H1 (cell line): ENCODE results near the gene PTGIR. TPM values are rescaled to one million over a fixed set of nuclear protein-coding genes. Genes with fewer than 3 reads are reported as not detected.

Experiments used
- CTCF ChIA-PET: fragments of 300-600 bp; sonication (Branson Sonifier 250); formaldehyde crosslinking; loops from one replicate; lab custom pipeline; 2021; ENCODE audit not compliant: partially characterized antibody; lab: Charles Lee
- POLR2A ChIA-PET: fragments of 300-600 bp; sonication (Branson Sonifier 250); formaldehyde crosslinking; loops from one replicate; lab custom pipeline; 2021; ENCODE audit warnings: inconsistent platforms; ENCODE audit not compliant: partially characterized antibody; lab: Charles Lee
- DNase-seq, 2 experiments: peaks; one replicate each; pipeline versions ENCODE4 v3.0.0 to v3.0.0-alpha.2; 2010 to 2022; ENCODE audit warnings: low spot score in 2 of 2, low read depth in 1 of 2, mixed read lengths in 1 of 2
- FAIRE-seq: peaks from 2 replicates; lab custom pipeline; 2011; peaks lifted over from hg19 to GRCh38; lab: Jason Lieb, UNC
- H2AFZ ChIP-seq: 2 replicates; pipeline ENCODE4 v1.8.1; 2012; ENCODE audit warnings: low read length, inconsistent platforms
- H2AK5ac ChIP-seq: 2 replicates; pipeline ENCODE4 v1.6.1; 2013; ENCODE audit warnings: low read depth, low read length
- H2BK120ac ChIP-seq: replicated peaks from 2 replicates; pipeline ENCODE3; 2013; ENCODE audit warnings: low read depth, low read length, inconsistent platforms
- H2BK12ac ChIP-seq: 2 replicates; pipeline ENCODE4 v1.6.1; 2013; ENCODE audit warnings: low read depth, low read length
- H2BK15ac ChIP-seq: 2 replicates; pipeline ENCODE4 v1.6.1; 2013; ENCODE audit warnings: low read length
- H2BK20ac ChIP-seq: 2 replicates; pipeline ENCODE4 v1.6.1; 2013; ENCODE audit warnings: low read length
- H2BK5ac ChIP-seq: 2 replicates; pipeline ENCODE4 v1.6.1; 2013; ENCODE audit warnings: low read depth, low read length
- H3K14ac ChIP-seq: 2 replicates; pipeline ENCODE4 v1.6.1; 2013; ENCODE audit warnings: inconsistent platforms; ENCODE audit not compliant: insufficient read length
- H3K18ac ChIP-seq: 2 replicates; pipeline ENCODE4 v1.6.1; 2013; ENCODE audit warnings: low read length; ENCODE audit errors: extremely low read depth
- H3K23ac ChIP-seq: 2 replicates; pipeline ENCODE4 v1.6.1; 2013; ENCODE audit warnings: inconsistent platforms; ENCODE audit not compliant: insufficient read length
- H3K23me2 ChIP-seq: 2 replicates; pipeline ENCODE4 v1.6.1; 2013; ENCODE audit warnings: low read depth, low read length
- H3K27ac ChIP-seq: 2 replicates; pipeline ENCODE4 v1.6.1; 2011; ENCODE audit warnings: low read depth, low read length, inconsistent platforms
- H3K27me3 ChIP-seq, 4 experiments: replicated peaks in 1 of 4; 1 replicate in 1 of 4; 2 replicates in 3 of 4; pipeline versions ENCODE4 v1.6.1 to v1.8.1; 2011 to 2013; ENCODE audit warnings: low read length in 3 of 4, mild to moderate bottlenecking in 3 of 4, inconsistent platforms in 2 of 4, mixed read lengths in 2 of 4, moderate library complexity in 1 of 4; ENCODE audit not compliant: control insufficient read depth in 3 of 4, insufficient read depth in 3 of 4; ENCODE audit errors: extremely low read depth in 1 of 4
- H3K36me3 ChIP-seq, 4 experiments: 2 replicates each; pipeline versions ENCODE4 v1.6.1 to v1.8.1; 2011 to 2013; ENCODE audit warnings: mild to moderate bottlenecking in 4 of 4, low read length in 3 of 4, moderate library complexity in 2 of 4, control low read depth in 1 of 4, inconsistent platforms in 1 of 4; ENCODE audit not compliant: insufficient read depth in 4 of 4, control insufficient read depth in 2 of 4
- H3K4ac ChIP-seq: replicated peaks from 2 replicates; pipeline ENCODE3; 2013; ENCODE audit warnings: low read length, low read depth, mixed read lengths, inconsistent platforms; ENCODE audit not compliant: insufficient read length
- H3K4me1 ChIP-seq, 4 experiments: replicated peaks in 1 of 4; 1 replicate in 1 of 4; 2 replicates in 3 of 4; pipeline versions ENCODE4 v1.6.1 to v1.8.1; 2011 to 2013; ENCODE audit warnings: low read length in 3 of 4, inconsistent platforms in 2 of 4, mixed read lengths in 1 of 4; ENCODE audit not compliant: insufficient read depth in 4 of 4, control insufficient read depth in 3 of 4
- H3K4me2 ChIP-seq, 2 experiments: 2 replicates each; pipeline versions ENCODE4 v1.6.1 to v1.8.1; 2011 to 2013; ENCODE audit warnings: low read depth in 2 of 2, low read length in 2 of 2, control low read depth in 1 of 2, inconsistent platforms in 1 of 2, mild to moderate bottlenecking in 1 of 2; ENCODE audit not compliant: insufficient read depth in 1 of 2
- H3K4me3 ChIP-seq, 4 experiments: fragments of 200-600, 300-600 bp in 1 of 4; sonication (generic), shearing (Covaris generic), sonication (Bioruptor Twin) in 1 of 4; 2 replicates each; pipeline versions ENCODE4 v1.5.1 to v1.8.1; 2011 to 2016; ENCODE audit warnings: low read length in 4 of 4, low read depth in 3 of 4, control low read depth in 2 of 4, inconsistent platforms in 2 of 4, mild to moderate bottlenecking in 2 of 4, mixed read lengths in 1 of 4, moderate library complexity in 1 of 4; ENCODE audit not compliant: insufficient read depth in 2 of 4; ENCODE audit errors: extremely low read depth in 1 of 4
- H3K56ac ChIP-seq: replicated peaks from 2 replicates; pipeline ENCODE3; 2013; ENCODE audit warnings: low read depth, mild to moderate bottlenecking, mixed read lengths, low read length, inconsistent platforms; ENCODE audit not compliant: insufficient read length
- H3K79me1 ChIP-seq: 2 replicates; pipeline ENCODE4 v1.6.1; 2013; ENCODE audit warnings: low read depth, low read length, control low read depth
- H3K79me2 ChIP-seq, 2 experiments: 2 replicates each; pipeline versions ENCODE4 v1.6.1 to v1.8.1; 2012 to 2013; ENCODE audit warnings: low read length in 2 of 2, mild to moderate bottlenecking in 2 of 2, inconsistent platforms in 1 of 2; ENCODE audit not compliant: insufficient read depth in 2 of 2, control insufficient read depth in 1 of 2
- H3K9ac ChIP-seq, 4 experiments: replicated peaks in 1 of 4; 1 replicate in 1 of 4; 2 replicates in 3 of 4; pipeline versions ENCODE4 v1.6.1 to v1.8.1; 2011 to 2013; ENCODE audit warnings: low read depth in 3 of 4, low read length in 3 of 4, control low read depth in 2 of 4, mild to moderate bottlenecking in 2 of 4, moderate library complexity in 2 of 4, inconsistent platforms in 1 of 4; ENCODE audit errors: extremely low read depth in 1 of 4
- H3K9me3 ChIP-seq, 2 experiments: 2 replicates each; pipeline versions ENCODE4 v1.6.1 to v1.8.1; 2012 to 2013; ENCODE audit warnings: mild to moderate bottlenecking in 2 of 2, moderate library complexity in 2 of 2, control low read depth in 1 of 2, inconsistent platforms in 1 of 2, low read depth in 1 of 2, low read length in 1 of 2, mixed read lengths in 1 of 2; ENCODE audit not compliant: insufficient read depth in 2 of 2
- H4K20me1 ChIP-seq, 2 experiments: replicated peaks in 1 of 2; 2 replicates each; pipeline versions ENCODE3 to v1.8.1; 2011 to 2013; ENCODE audit warnings: inconsistent platforms in 2 of 2, low read length in 2 of 2, mild to moderate bottlenecking in 1 of 2; ENCODE audit not compliant: insufficient read depth in 2 of 2, control insufficient read depth in 1 of 2
- H4K5ac ChIP-seq: 2 replicates; pipeline ENCODE4 v1.6.1; 2013; ENCODE audit warnings: low read length, low read depth, mixed read lengths, inconsistent platforms; ENCODE audit not compliant: insufficient read length
- H4K8ac ChIP-seq: 2 replicates; pipeline ENCODE4 v1.8.0; 2013; ENCODE audit warnings: mild to moderate bottlenecking, moderate library complexity, low read length, inconsistent platforms; ENCODE audit not compliant: insufficient read depth; ENCODE audit errors: extremely low read depth
- H4K91ac ChIP-seq: replicated peaks from 2 replicates; pipeline ENCODE3; 2013; ENCODE audit warnings: low read length, mixed read lengths, inconsistent platforms; ENCODE audit not compliant: insufficient read length
- ASH2L ChIP-seq: fragments of 200-600, 300-600 bp; sonication (generic); IDR thresholded peaks from one replicate; pipeline ENCODE4 v1.7.1; 2017; ENCODE audit warnings: low read length
- BRCA1 ChIP-seq: IDR thresholded peaks from 2 replicates; pipeline ENCODE4 v1.6.1; 2012; ENCODE audit warnings: low read depth, low read length, improper control_type of control experiment
- CHD1 ChIP-seq: IDR thresholded peaks from 2 replicates; pipeline ENCODE4 v1.6.1; 2012; ENCODE audit warnings: low read depth, low read length, improper control_type of control experiment
- CHD2 ChIP-seq: IDR thresholded peaks from 2 replicates; pipeline ENCODE4 v1.6.1; 2012; ENCODE audit warnings: low read length, improper control_type of control experiment
- E2F6 ChIP-seq: IDR thresholded peaks from 2 replicates; pipeline ENCODE4 v1.6.1; 2012; ENCODE audit warnings: inconsistent platforms
- EZH2 ChIP-seq: fragments of 200-600 bp; sonication (generic); IDR thresholded peaks from 2 replicates; pipeline ENCODE4 v1.7.1; 2012; ENCODE audit warnings: low read depth, mild to moderate bottlenecking, moderate library complexity, low read length, inconsistent platforms; ENCODE audit not compliant: severe bottlenecking
- NANOG ChIP-seq: IDR thresholded peaks from 2 replicates; pipeline ENCODE4 v1.6.1; 2011; ENCODE audit warnings: low read length, low read depth, mild to moderate bottlenecking, inconsistent platforms; ENCODE audit not compliant: insufficient read depth, poor library complexity, severe bottlenecking
- PHF8 ChIP-seq: fragments of 200-600 bp; sonication (generic); conservative IDR thresholded peaks from 2 replicates; pipeline ENCODE4 v1.7.1; 2012; ENCODE audit warnings: low read depth, mild to moderate bottlenecking, inconsistent platforms, low read length, moderate library complexity
- POLR2A ChIP-seq, 2 experiments: IDR thresholded peaks; 1 replicate in 1 of 2; 2 replicates in 1 of 2; pipeline ENCODE4 v1.6.1; 2011; ENCODE audit warnings: low read depth in 2 of 2, low read length in 2 of 2, mild to moderate bottlenecking in 2 of 2; ENCODE audit errors: control extremely low read depth in 1 of 2
- SIN3A ChIP-seq, 2 experiments: IDR thresholded peaks in 1 of 2; conservative IDR thresholded peaks in 1 of 2; 2 replicates each; pipeline ENCODE4 v1.6.1; 2011 to 2012; ENCODE audit warnings: low read length in 2 of 2, improper control_type of control experiment in 1 of 2, low read depth in 1 of 2, mild to moderate bottlenecking in 1 of 2
- SP4 ChIP-seq: IDR thresholded peaks from 2 replicates; pipeline ENCODE4 v1.6.1; 2012; ENCODE audit warnings: low read length, inconsistent platforms
- TCF12 ChIP-seq: IDR thresholded peaks from 2 replicates; pipeline ENCODE4 v1.6.1; 2011; ENCODE audit warnings: low read depth, mild to moderate bottlenecking, low read length
- USF2 ChIP-seq: IDR thresholded peaks from 2 replicates; pipeline ENCODE4 v1.6.1; 2011; ENCODE audit warnings: low read length, improper control_type of control experiment
- WGBS, 2 experiments: shearing (Covaris generic) in 1 of 2; methylation state at CpG; one replicate each; pipeline versions ENCODE4 v1.1.6 to v1.1.7; 2013 to 2015; ENCODE audit warnings: low lambda C conversion rate in 2 of 2, mixed read lengths in 2 of 2, inconsistent platforms in 1 of 2, low coverage in 1 of 2, missing lambda C conversion rate in 1 of 2; ENCODE audit not compliant: insufficient replicate concordance in 2 of 2, insufficient coverage in 1 of 2, insufficient read length in 1 of 2; ENCODE audit errors: extremely low coverage in 1 of 2, missing lambda C conversion rate in 1 of 2; 5-methylcytosine and 5-hydroxymethylcytosine counted together
- polyA plus RNA-seq, 7 experiments: library from polyadenylated mRNA; depleted of rRNA in 3 of 7; stranded (reverse) in 5 of 7; unstranded in 2 of 7; fragments of >200 nt in 5 of 7; fragments of 200-250 nt in 2 of 7; gene quantifications; 1 replicate in 5 of 7; 2 replicates in 1 of 7; 4 replicates in 1 of 7; pipeline versions ENCODE4 v1.2.1 to v1.2.3, GENCODE V29; 2011 to 2013; ENCODE audit warnings: missing spikeins in 2 of 7, mixed read lengths in 2 of 7
- total RNA-seq: library from RNA; stranded (reverse); fragmentation: NEBNext Ultra II Directional; extraction: Animal tissue kit (Norgen Biotek cat#: 25700); gene quantifications from 2 replicates; pipeline ENCODE4 v1.2.1, GENCODE V29; 2021

Gene PTGIR
- total and polyA plus RNA-seq, 2 of the 8 experiments (the other 6 are each of a cell fraction or from before 2014, with no cell fraction given): 0.15 TPM; not detected in 1

GRCh38 chr19:46617601-46618000, 7.3 kb downstream of the PTGIR start:
- Histone ChIP-seq H3K9ac (no peak overlapping the region), H3K9me3 (no peaks in the 10 kb centered on the region), H2AFZ (no peak overlapping the region), H4K5ac (no peak overlapping the region), H3K4me1 (peaks cover 0 to 7% (median 3%) of the 10 kb centered on the region in 4 experiments; a peak in 4 of 7 replicates), H4K91ac (no peak overlapping the region), H2BK120ac (no peak overlapping the region), H3K14ac (no peak overlapping the region), H3K4ac (no peak overlapping the region), H3K36me3 (no peaks in the 10 kb centered on the region), H2BK5ac (no peak overlapping the region), H2BK12ac (no peak overlapping the region), H4K8ac (no peak overlapping the region), H3K79me2 (no peaks in the 10 kb centered on the region), H3K56ac (no peak overlapping the region), H3K27ac (no peak overlapping the region), H3K4me2 (no peak overlapping the region), H2BK15ac (no peak overlapping the region), H3K79me1 (no peaks in the 10 kb centered on the region), H3K4me3 (no peak overlapping the region), H3K23me2 (no peaks in the 10 kb centered on the region), H2AK5ac (no peak overlapping the region), H4K20me1 (no peaks in the 10 kb centered on the region), H3K23ac (no peak overlapping the region), H2BK20ac (no peak overlapping the region), H3K18ac (no peak overlapping the region), H3K27me3 (no peaks in the 10 kb centered on the region)
- 93% methylated on average over 6 of the region's 6 CpGs; no CpG with 5 or more reads in 1 of the 2 experiments for WGBS, 2 experiments
- DNase-seq (no peak), FAIRE-seq (no peak)
- ChIA-PET POLR2A (interaction anchor here (1.6 to 1.9 kb wide), 3 partner anchors 14 to 44 kb away, joined by 5 to 8 read pairs (median 8); partner anchors contain the start of genes CALM3 and DACT3), CTCF (interaction anchor here (0.5 to 15.6 kb wide), 19 partner anchors 10 to 223 kb away, joined by 3 to 341 read pairs (median 5); partner anchors contain the start of genes CALM3, DACT3 and PTGIR)
- TF ChIP-seq CHD2: no peak
- TF ChIP-seq CHD1: no peak
- TF ChIP-seq SIN3A (conservative IDR thresholded peaks at IDR 0.05 in 1 of 2, IDR thresholded peaks at IDR 0.05 in 1 of 2; ENCODE audit: low read depth in 1 of 2, low read length in 2 of 2): no peak
- TF ChIP-seq PHF8: no peak
- no peak for TF ChIP-seq USF2
- TF ChIP-seq BRCA1: no peak
- no peak for TF ChIP-seq ASH2L
- TF ChIP-seq TCF12: no peak
- no peak for TF ChIP-seq EZH2
- TF ChIP-seq POLR2A (IDR thresholded peaks at IDR 0.05; ENCODE audit: control extremely low read depth in 1 of 2, low read depth in 2 of 2, low read length in 2 of 2): no peak
- TF ChIP-seq NANOG: no peak
- no peak for TF ChIP-seq SP4
- no peak for TF ChIP-seq E2F6
